ENCODE results near the gene PLCE1. TPM values are rescaled to one million over a fixed set of nuclear protein-coding genes. Genes with fewer than 3 reads are reported as not detected.

The PLCE1 gene
- total and polyA plus RNA-seq, 2 of the 8 experiments (the other 6 are each of a cell fraction or from before 2014, with no cell fraction given) = 0.05 to 0.06 TPM

GRCh38 chr10:94006591-94007550 is 13.1 kb downstream of the PLCE1 start:
- FAIRE-seq (no peak), DNase-seq (ENCODE audit: low read depth in 1 of 2, low spot score in 2 of 2) (no peak)
- H3K79me2 ChIP-seq (ENCODE audit: control insufficient read depth in 1 of 2, insufficient read depth in 2 of 2, low read length in 2 of 2) = no peaks in the 10 kb centered on the region
- no peak overlapping the region for H3K14ac ChIP-seq (ENCODE audit: insufficient read length)
- H4K5ac ChIP-seq (ENCODE audit: insufficient read length, low read depth, low read length) = no peak overlapping the region
- no peak overlapping the region for H3K56ac ChIP-seq (replicated peaks; ENCODE audit: insufficient read length, low read depth, low read length)
- H3K4me2 ChIP-seq (ENCODE audit: insufficient read depth in 1 of 2, low read depth in 2 of 2, low read length in 2 of 2) = no peak overlapping the region; a peak in 1 of 4 replicates
- no peak overlapping the region for H2BK5ac ChIP-seq (ENCODE audit: low read depth, low read length)
- H3K27me3 ChIP-seq (replicated peaks in 1 of 4; ENCODE audit: control insufficient read depth in 3 of 4, extremely low read depth in 1 of 4, insufficient read depth in 3 of 4, low read length in 3 of 4) = no peaks in the 10 kb centered on the region
- no peak overlapping the region for H3K4me3 ChIP-seq (ENCODE audit: extremely low read depth in 1 of 4, insufficient read depth in 2 of 4, low read depth in 3 of 4, low read length in 4 of 4)
- CTCF ChIA-PET (ENCODE audit: partially characterized antibody) = interaction anchor here (1.2 to 1.6 kb wide), 3 partner anchors 11 to 262 kb away, joined by 3 to 4 read pairs (median 4); no protein-coding TSS in a partner anchor
- H4K20me1 ChIP-seq (replicated peaks in 1 of 2; ENCODE audit: control insufficient read depth in 1 of 2, insufficient read depth in 2 of 2, low read length in 2 of 2) = no peaks in the 10 kb centered on the region
- H4K8ac ChIP-seq (ENCODE audit: extremely low read depth, insufficient read depth, low read length) = no peak overlapping the region
- H3K36me3 ChIP-seq (ENCODE audit: control insufficient read depth in 2 of 4, insufficient read depth in 4 of 4, low read length in 3 of 4) = no peaks in the 10 kb centered on the region
- H3K23me2 ChIP-seq (ENCODE audit: low read depth, low read length) = peaks cover 2% of the 10 kb centered on the region; the same call in 1 of the 2 replicates
- H2BK15ac ChIP-seq (ENCODE audit: low read length) = no peak overlapping the region
- POLR2A ChIA-PET (ENCODE audit: partially characterized antibody) = interaction anchor here (1.0 kb wide), 1 partner anchor 46 kb away, joined by 3 read pairs; no protein-coding TSS in a partner anchor
- no peak overlapping the region for H3K18ac ChIP-seq (ENCODE audit: extremely low read depth, low read length)
- H3K23ac ChIP-seq (ENCODE audit: insufficient read length) = no peak overlapping the region
- no peaks in the 10 kb centered on the region for H3K79me1 ChIP-seq (ENCODE audit: low read depth, low read length)
- 78% methylated on average over 4 of the region's 4 CpGs; no CpG with 5 or more reads in 1 of the 2 experiments for WGBS, 2 experiments (ENCODE audit: extremely low coverage in 1 of 2, insufficient coverage in 1 of 2, insufficient read length in 1 of 2, insufficient replicate concordance in 2 of 2, low coverage in 1 of 2, low lambda C conversion rate in 2 of 2, missing lambda C conversion rate in 1 of 2)
- H2BK20ac ChIP-seq (ENCODE audit: low read length) = no peak overlapping the region
- H3K9ac ChIP-seq (replicated peaks in 1 of 4; ENCODE audit: extremely low read depth in 1 of 4, low read depth in 3 of 4, low read length in 3 of 4) = no peak overlapping the region
- H2AFZ ChIP-seq (ENCODE audit: low read length) = peak overlapping the region; percentile 90; the same call in 1 of the 2 replicates
- H2AK5ac ChIP-seq (ENCODE audit: low read depth, low read length) = no peak overlapping the region
- TF ChIP-seq SP4 (IDR thresholded peaks at IDR 0.05; ENCODE audit: low read length) = no peak
- TF ChIP-seq SP2 (IDR thresholded peaks at IDR 0.05; ENCODE audit: low read length) = no peak
- TF ChIP-seq TAF1 (IDR thresholded peaks at IDR 0.05; ENCODE audit: low read depth, low read length) = no peak
- TF ChIP-seq KDM4A (IDR thresholded peaks at IDR 0.05; ENCODE audit: low read depth, low read length, severe bottlenecking) = no peak
- TF ChIP-seq TAF7 (optimal IDR thresholded peaks at IDR 0.05; ENCODE audit: borderline replicate concordance, low read depth, low read length) = no peak
- no peak for TF ChIP-seq POLR2A (IDR thresholded peaks at IDR 0.05; ENCODE audit: control extremely low read depth in 1 of 2, low read depth in 2 of 2, low read length in 2 of 2)
- no peak for TF ChIP-seq SRF (IDR thresholded peaks at IDR 0.05; ENCODE audit: low read depth, low read length)
- no peak for TF ChIP-seq MAFK (IDR thresholded peaks at IDR 0.05; ENCODE audit: low read depth, low read length)
- TF ChIP-seq YY1 (IDR thresholded peaks at IDR 0.05; ENCODE audit: low read depth, low read length) = no peak
- TF ChIP-seq GTF2F1 (IDR thresholded peaks at IDR 0.05; ENCODE audit: borderline replicate concordance, low read depth, low read length) = no peak
- no peak overlapping the region for H2BK120ac ChIP-seq (replicated peaks; ENCODE audit: low read depth, low read length)
- no peak overlapping the region for H3K27ac ChIP-seq (ENCODE audit: low read depth, low read length)
- H4K91ac ChIP-seq (replicated peaks; ENCODE audit: insufficient read length, low read length) = no peak overlapping the region
- no peak overlapping the region for H3K4ac ChIP-seq (replicated peaks; ENCODE audit: insufficient read length, low read depth, low read length)
- H2BK12ac ChIP-seq (ENCODE audit: low read depth, low read length) = no peak overlapping the region
- H3K4me1 ChIP-seq (replicated peaks in 1 of 4; ENCODE audit: control insufficient read depth in 3 of 4, insufficient read depth in 4 of 4, low read length in 3 of 4) = peaks cover 0 to 4% (median 0%) of the 10 kb centered on the region in 4 experiments; a peak in 2 of 7 replicates
- 0 out of 4 replicates have a peak, but pooled peaks cover 0 to 8% of the 10 kb centered on the region in 2 experiments for H3K9me3 ChIP-seq (ENCODE audit: insufficient read depth in 2 of 2, low read depth in 1 of 2, low read length in 1 of 2)

Measured in H1 (cell line).